Hematopoietic multipotent progenitor cell treated with erythropoietin and hydrocortisone succinate and interleukin-3 and kit ligand, for 4 days (in vitro differentiated cells): Measurements from ENCODE around the gene VASP.

Source experiments
- DNase-seq: peaks from one replicate; pipeline ENCODE4 v3.0.0-alpha.2; 2015

Gene VASP

GRCh38 chr19:45517641-45518468, 10.6 kb downstream of the VASP start:
- no peak for DNase-seq

- no peak for DNase-seq
Observed at GRCh38 chr19:45518469-45518826, 11.2 kb downstream of the VASP start.

- DNase-seq, result no peak
Observed at GRCh38 chr19:45522010-45522941, 15.0 kb downstream of the VASP start.

GRCh38 chr19:45523642-45524256, 16.5 kb downstream of the VASP start:
- peak; percentile 96 for DNase-seq

GRCh38 chr19:45524575-45525129, 17.4 kb downstream of the VASP start:
- DNase-seq, result no peak

GRCh38 chr19:45526143-45526542, 18.9 kb downstream of the VASP start:
- peak; percentile 62 for DNase-seq

GRCh38 chr19:45526971-45527370, 19.7 kb downstream of the VASP start:
- no peak for DNase-seq

GRCh38 chr19:45527731-45528130, 20.5 kb downstream of the VASP start:
- no peak for DNase-seq

- no peak for DNase-seq
Observed at GRCh38 chr19:45528149-45528743, 21.0 kb downstream of the VASP start.

GRCh38 chr19:45528744-45529419, 21.6 kb downstream of the VASP start:
- peak; percentile 55 for DNase-seq

GRCh38 chr19:45529420-45529785, 22.1 kb downstream of the VASP start:
- DNase-seq, result no peak

GRCh38 chr19:45531349-45531748, 24.1 kb downstream of the VASP start:
- DNase-seq, result no peak

- DNase-seq, result no peak
Observed at GRCh38 chr19:45539459-45539858, 32.2 kb downstream of the VASP start.

GRCh38 chr19:45542234-45542668, 35.0 kb downstream of the VASP start:
- DNase-seq, result no peak

- no peak for DNase-seq
Observed at GRCh38 chr19:45547211-45547770, 40.0 kb downstream of the VASP start.

- no peak for DNase-seq
Observed at GRCh38 chr19:45547965-45548609, 40.8 kb downstream of the VASP start.

- no peak for DNase-seq
Observed at GRCh38 chr19:45553464-45553863, 46.2 kb downstream of the VASP start.

GRCh38 chr19:45554481-45554880, 47.2 kb downstream of the VASP start:
- no peak for DNase-seq

- DNase-seq, result no peak
Observed at GRCh38 chr19:45556835-45557234, 49.6 kb downstream of the VASP start.

- peak; percentile 89 for DNase-seq
Observed at GRCh38 chr19:45558399-45558878, 51.2 kb downstream of the VASP start.

GRCh38 chr19:45560038-45560437, 52.8 kb downstream of the VASP start:
- no peak for DNase-seq
